ENCODE results near the gene GEMIN5. TPM values are rescaled to one million over a fixed set of nuclear protein-coding genes. Genes with fewer than 3 reads are reported as not detected.

GEMIN5 gene
- total RNA-seq, 2 experiments from 2014 or later = 2.7 to 3.7 TPM

- ATAC-seq (ENCODE audit: poor library complexity) (no peak), DNase-seq (no peak)
- H3K27ac ChIP-seq (ENCODE audit: low read depth in 1 of 2, low read length in 2 of 2) = no peak overlapping the region
- no peaks in the 10 kb centered on the region for H3K27me3 Mint-ChIP-seq
- peaks cover 14 to 15% of the 10 kb centered on the region in 2 experiments for H3K9me3 ChIP-seq (ENCODE audit: control insufficient read depth in 1 of 2, insufficient read depth in 1 of 2, low read length in 2 of 2)
- H3K36me3 Mint-ChIP-seq (ENCODE audit: low read depth) = peaks cover 88% of the 10 kb centered on the region
- no peaks in the 10 kb centered on the region for H3K4me1 ChIP-seq (ENCODE audit: insufficient read depth, low read length)
- H3K4me3 ChIP-seq (ENCODE audit: low read length) = no peak overlapping the region
- no peaks in the 10 kb centered on the region for H3K27me3 ChIP-seq (ENCODE audit: control insufficient read depth in 1 of 2, insufficient read depth in 2 of 2, low read length in 2 of 2)
- intact Hi-C loops (cut with DNase I, micrococcal nuclease) = no loop called here
- no peaks in the 10 kb centered on the region for H3K4me1 Mint-ChIP-seq (ENCODE audit: low read depth)
- TF ChIP-seq CTCF (IDR thresholded peaks at IDR 0.05) = no peak
- H3K9me3 Mint-ChIP-seq = peaks cover 8% of the 10 kb centered on the region
- POLR2A ChIA-PET = no interaction called here
- H3K36me3 ChIP-seq (ENCODE audit: insufficient read depth, low read length) = peaks cover 32% of the 10 kb centered on the region
- H3K4me3 Mint-ChIP-seq = no peak overlapping the region
- CTCF ChIA-PET = no interaction called here
- H3K27ac Mint-ChIP-seq = no peak overlapping the region
Measured at GRCh38 chr5:154878642-154879335, 59.2 kb downstream of the GEMIN5 start.

GRCh38 chr5:154873791-154874331 lies 64.2 kb downstream of the GEMIN5 start:
- DNase-seq (no peak), ATAC-seq (ENCODE audit: poor library complexity) (no peak)
- TF ChIP-seq CTCF (IDR thresholded peaks at IDR 0.05) = no peak
- H3K27ac Mint-ChIP-seq = no peak overlapping the region
- intact Hi-C loops (cut with DNase I, micrococcal nuclease) = no loop called here
- no peaks in the 10 kb centered on the region for H3K27me3 ChIP-seq (ENCODE audit: control insufficient read depth in 1 of 2, insufficient read depth in 2 of 2, low read length in 2 of 2)
- no peak overlapping the region for H3K4me3 ChIP-seq (ENCODE audit: low read length)
- H3K27me3 Mint-ChIP-seq = no peaks in the 10 kb centered on the region
- H3K4me1 Mint-ChIP-seq (ENCODE audit: low read depth) = peaks cover 5% of the 10 kb centered on the region
- ChIA-PET CTCF (no interaction called here), POLR2A (no interaction called here)
- peaks cover 9 to 12% of the 10 kb centered on the region in 2 experiments for H3K9me3 ChIP-seq (ENCODE audit: control insufficient read depth in 1 of 2, insufficient read depth in 1 of 2, low read length in 2 of 2)
- H3K4me1 ChIP-seq (ENCODE audit: insufficient read depth, low read length) = peaks cover under 1% of the 10 kb centered on the region
- peaks cover 2% of the 10 kb centered on the region for H3K9me3 Mint-ChIP-seq
- H3K36me3 ChIP-seq (ENCODE audit: insufficient read depth, low read length) = peaks cover 70% of the 10 kb centered on the region
- H3K27ac ChIP-seq (ENCODE audit: low read depth in 1 of 2, low read length in 2 of 2) = no peak overlapping the region
- H3K36me3 Mint-ChIP-seq (ENCODE audit: low read depth) = peaks cover 80% of the 10 kb centered on the region
- H3K4me3 Mint-ChIP-seq = no peak overlapping the region

DNA sequence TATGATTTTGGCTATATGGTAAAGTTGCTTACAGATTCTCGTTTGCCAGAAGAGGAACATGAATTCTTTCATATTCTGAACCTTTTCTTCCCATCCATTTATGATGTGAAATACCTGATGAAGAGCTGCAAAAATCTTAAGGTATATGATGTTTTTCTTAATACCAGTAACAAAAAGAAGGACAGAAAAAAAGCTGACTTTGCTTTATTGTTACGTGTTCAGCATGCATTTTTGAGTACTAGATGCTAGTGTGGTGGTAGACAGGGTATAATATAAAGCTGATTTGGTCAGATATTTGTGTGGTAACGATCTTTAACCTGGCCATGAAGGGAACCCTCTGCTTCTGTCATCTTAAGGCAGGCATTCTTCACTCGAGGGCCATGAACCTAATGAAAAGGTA lies 66.3 kb downstream of the GEMIN5 start:
- no peak for TF ChIP-seq CTCF (IDR thresholded peaks at IDR 0.05)
- H3K4me3 Mint-ChIP-seq = no peak overlapping the region
- no peaks in the 10 kb centered on the region for H3K27me3 ChIP-seq (ENCODE audit: control insufficient read depth in 1 of 2, insufficient read depth in 2 of 2, low read length in 2 of 2)
- no peak for DNase-seq
- H3K36me3 ChIP-seq (ENCODE audit: insufficient read depth, low read length) = peaks cover 81% of the 10 kb centered on the region
- no peak overlapping the region for H3K27ac Mint-ChIP-seq
- no peaks in the 10 kb centered on the region for H3K9me3 ChIP-seq (ENCODE audit: control insufficient read depth in 1 of 2, insufficient read depth in 1 of 2, low read length in 2 of 2)
- peaks cover 3% of the 10 kb centered on the region for H3K4me1 ChIP-seq (ENCODE audit: insufficient read depth, low read length)
- intact Hi-C loops (cut with DNase I, micrococcal nuclease) = no loop called here
- H3K27ac ChIP-seq (ENCODE audit: low read depth in 1 of 2, low read length in 2 of 2) = no peak overlapping the region
- no peaks in the 10 kb centered on the region for H3K27me3 Mint-ChIP-seq
- no peaks in the 10 kb centered on the region for H3K9me3 Mint-ChIP-seq
- ChIA-PET POLR2A (no interaction called here), CTCF (interaction anchor here (1.4 kb wide), 1 partner anchor 221 kb away, joined by 4 read pairs; no protein-coding TSS in a partner anchor)
- H3K36me3 Mint-ChIP-seq (ENCODE audit: low read depth) = peaks cover 89% of the 10 kb centered on the region
- H3K4me1 Mint-ChIP-seq (ENCODE audit: low read depth) = peaks cover 9% of the 10 kb centered on the region
- no peak for ATAC-seq (ENCODE audit: poor library complexity)
- no peak overlapping the region for H3K4me3 ChIP-seq (ENCODE audit: low read length)

All from CD4-positive, alpha-beta T cell (primary cell).